Measurements from ENCODE around the gene MRC2.

DNA sequence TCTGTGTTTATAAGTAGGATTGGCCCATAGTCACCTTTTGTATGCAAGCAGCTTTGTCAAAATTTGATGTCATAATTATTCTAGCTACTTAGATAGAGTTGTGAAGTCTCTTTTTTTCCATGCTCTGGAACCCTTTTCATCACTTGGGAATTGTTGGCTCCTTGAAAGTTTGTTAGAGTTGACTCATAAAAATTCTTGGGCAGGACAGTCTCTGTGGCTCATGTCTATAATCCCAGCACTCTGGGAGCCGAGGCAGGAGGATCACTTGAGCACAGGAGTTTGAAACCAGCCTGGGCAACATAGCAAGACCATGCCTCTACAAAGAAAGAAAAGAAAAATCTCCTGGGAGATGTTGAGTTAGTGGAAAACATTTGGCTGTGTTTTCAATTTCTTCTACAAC, 45.7 kb upstream of the MRC2 start:
- TF ChIP-seq, protein P1, sequence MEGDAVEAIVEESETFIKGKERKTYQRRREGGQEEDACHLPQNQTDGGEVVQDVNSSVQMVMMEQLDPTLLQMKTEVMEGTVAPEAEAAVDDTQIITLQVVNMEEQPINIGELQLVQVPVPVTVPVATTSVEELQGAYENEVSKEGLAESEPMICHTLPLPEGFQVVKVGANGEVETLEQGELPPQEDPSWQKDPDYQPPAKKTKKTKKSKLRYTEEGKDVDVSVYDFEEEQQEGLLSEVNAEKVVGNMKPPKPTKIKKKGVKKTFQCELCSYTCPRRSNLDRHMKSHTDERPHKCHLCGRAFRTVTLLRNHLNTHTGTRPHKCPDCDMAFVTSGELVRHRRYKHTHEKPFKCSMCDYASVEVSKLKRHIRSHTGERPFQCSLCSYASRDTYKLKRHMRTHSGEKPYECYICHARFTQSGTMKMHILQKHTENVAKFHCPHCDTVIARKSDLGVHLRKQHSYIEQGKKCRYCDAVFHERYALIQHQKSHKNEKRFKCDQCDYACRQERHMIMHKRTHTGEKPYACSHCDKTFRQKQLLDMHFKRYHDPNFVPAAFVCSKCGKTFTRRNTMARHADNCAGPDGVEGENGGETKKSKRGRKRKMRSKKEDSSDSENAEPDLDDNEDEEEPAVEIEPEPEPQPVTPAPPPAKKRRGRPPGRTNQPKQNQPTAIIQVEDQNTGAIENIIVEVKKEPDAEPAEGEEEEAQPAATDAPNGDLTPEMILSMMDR (IDR thresholded peaks at IDR 0.05; ENCODE audit: insufficient read depth, low read length), result no peak
- TF ChIP-seq POLR2AphosphoS5 (IDR thresholded peaks at IDR 0.05; ENCODE audit: low read depth), result no peak

Data from HL-60 (cell line).